GM20000 (cell line): ENCODE results near the gene PDK2.

Experiments used
- DNase-seq: peaks from one replicate; pipeline ENCODE4 v3.0.0; 2012; ENCODE audit warnings: low spot score
- TF ChIP-seq, protein P1 (sequence below): IDR thresholded peaks from 2 replicates; pipeline ENCODE4 v1.5.1; 2012; ENCODE audit warnings: mild to moderate bottlenecking, control low read depth; ENCODE audit errors: extremely low read depth, missing control alignments

The PDK2 gene

DNA sequence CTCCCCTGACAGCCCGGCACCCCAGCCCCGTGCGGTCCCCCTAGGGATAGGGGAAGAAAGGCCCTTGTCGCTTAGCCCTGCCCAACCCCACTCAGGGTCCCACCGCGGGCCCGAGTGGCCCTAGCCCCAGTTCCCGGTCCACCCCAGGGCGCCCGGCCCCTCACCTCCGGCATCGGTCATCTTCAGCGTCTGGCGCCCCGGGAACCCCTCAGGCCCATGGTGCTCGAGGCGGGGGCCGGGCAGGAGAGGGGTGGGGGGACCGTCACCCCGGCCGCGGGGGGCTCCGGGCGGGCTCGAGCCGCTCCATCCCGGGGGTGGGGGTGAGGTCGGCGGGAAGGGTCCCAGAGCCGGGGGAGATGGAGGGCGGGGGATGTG is 34.2 kb downstream of the PDK2 start:
- TF ChIP-seq, protein P1, sequence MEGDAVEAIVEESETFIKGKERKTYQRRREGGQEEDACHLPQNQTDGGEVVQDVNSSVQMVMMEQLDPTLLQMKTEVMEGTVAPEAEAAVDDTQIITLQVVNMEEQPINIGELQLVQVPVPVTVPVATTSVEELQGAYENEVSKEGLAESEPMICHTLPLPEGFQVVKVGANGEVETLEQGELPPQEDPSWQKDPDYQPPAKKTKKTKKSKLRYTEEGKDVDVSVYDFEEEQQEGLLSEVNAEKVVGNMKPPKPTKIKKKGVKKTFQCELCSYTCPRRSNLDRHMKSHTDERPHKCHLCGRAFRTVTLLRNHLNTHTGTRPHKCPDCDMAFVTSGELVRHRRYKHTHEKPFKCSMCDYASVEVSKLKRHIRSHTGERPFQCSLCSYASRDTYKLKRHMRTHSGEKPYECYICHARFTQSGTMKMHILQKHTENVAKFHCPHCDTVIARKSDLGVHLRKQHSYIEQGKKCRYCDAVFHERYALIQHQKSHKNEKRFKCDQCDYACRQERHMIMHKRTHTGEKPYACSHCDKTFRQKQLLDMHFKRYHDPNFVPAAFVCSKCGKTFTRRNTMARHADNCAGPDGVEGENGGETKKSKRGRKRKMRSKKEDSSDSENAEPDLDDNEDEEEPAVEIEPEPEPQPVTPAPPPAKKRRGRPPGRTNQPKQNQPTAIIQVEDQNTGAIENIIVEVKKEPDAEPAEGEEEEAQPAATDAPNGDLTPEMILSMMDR: no peak
- DNase-seq: no peak

DNA sequence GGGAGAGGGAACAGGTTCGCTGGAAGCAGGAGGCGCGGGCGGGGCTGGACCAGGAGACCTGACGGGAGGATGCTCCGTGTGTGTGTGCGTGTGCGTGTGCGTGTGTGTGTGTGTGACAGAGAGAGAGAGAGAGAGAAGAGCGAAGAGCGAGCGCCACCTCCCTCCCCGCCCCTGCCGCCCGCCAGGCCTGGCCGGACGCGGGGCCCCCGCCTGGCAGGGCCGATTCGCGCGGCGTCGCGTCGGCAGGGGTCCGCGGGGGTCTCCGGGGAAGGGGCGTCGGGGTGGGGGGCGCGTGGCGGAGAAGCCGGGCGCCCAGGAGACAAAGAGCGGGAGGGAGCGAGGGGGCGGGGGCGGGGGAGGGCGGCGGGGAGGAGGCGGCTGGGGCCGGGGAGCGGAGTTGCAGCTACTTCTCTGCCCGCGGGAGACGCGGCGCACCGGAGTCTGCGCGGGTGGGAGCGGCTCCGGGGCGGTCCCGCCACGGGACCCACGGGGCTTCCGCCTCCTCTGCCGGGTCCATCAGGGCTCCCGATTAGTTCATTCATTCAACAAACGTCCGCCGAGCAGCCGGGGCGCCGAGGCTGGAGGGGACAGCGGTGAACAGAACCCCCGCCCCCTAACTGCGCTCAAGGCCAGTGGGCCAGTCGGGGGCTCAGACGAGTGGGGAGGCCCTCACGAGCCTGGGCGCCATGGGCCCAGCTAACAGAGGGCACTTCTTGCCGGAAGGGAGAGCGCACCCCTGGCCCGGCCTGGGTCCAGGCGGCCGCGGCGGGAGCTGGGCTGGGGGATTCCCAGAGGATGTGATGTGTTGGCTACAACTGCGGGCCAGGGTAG is 34.8 kb downstream of the PDK2 start, which contains the start of gene SAMD14:
TSS of gene SAMD14 (minus strand) at position 433 of the 831 bp plus-strand sequence. CDS start 5,201 bp downstream, outside the sequence.
- TF ChIP-seq, protein P1: no peak
- peak; percentile 89 for DNase-seq

DNA sequence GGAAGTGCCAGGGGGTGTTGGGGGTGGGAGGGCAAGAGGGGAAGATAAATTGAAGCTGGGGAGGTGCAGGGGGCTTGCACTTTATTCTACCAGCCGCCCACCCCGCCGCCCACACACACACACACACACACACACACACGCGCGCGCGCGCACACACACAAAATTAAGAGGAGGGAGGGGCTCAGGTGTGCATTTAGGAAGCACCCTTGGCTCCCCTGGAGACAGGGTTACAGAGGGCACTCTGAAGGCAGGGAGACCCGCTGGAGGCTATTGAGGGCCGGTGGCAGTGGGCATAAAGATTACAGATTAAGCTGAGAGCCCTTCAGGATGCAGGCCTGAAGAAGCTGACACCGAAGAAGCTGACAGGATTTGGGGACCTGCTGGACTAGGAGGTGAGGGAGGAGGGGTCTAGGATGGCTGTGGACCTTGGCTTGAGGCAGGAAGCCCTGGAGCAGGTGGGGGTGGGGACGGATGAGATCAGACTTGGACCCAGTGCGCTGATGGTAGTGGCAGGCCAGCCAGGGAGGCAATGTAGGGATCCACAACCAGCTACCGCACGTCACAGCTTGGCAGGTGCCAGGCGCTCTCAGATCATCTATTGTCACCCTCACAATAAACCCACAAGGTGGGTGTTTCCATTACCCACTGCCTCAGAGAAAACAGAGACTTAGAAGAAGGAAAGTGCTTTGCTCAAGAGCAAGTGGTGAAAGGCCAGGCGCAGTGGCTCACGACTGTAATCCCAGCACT is 35.6 kb downstream of the PDK2 start:
- TF ChIP-seq, protein P1: no peak
- DNase-seq: peak; percentile 53

DNA sequence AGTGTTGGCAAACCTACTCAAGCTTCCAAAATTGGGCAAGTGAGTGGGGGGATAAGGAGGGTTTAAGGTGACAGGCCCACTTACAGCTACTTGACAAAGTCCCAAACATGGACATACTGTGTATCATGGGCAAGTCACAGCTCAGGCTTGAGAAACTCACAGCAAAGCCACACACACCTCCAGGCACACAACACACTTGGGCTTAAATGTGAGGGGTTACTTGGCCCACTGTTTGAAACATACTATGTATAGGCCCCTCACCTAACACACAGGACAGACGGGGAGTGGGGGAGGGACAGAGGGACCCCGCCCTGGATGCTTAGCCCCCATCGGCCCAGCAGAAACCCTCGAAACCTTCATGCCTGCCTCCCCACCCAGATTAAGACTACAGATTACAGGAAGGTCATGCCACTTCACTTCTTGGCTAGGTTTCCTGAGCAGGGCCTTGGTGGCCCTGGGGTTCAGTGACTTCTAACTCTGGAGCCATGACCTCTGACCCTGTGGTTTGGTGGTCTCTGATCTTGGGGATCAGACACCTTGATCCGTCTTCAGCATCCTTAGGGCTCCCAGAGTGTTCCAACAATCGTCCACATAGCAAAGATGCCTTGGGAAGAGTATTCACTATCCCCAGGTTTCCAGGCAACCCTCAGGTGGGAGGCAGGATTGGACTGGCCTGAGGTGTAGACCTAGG is 37.1 kb downstream of the PDK2 start:
- peak; percentile 49 for DNase-seq
- TF ChIP-seq, protein P1: no peak

DNA sequence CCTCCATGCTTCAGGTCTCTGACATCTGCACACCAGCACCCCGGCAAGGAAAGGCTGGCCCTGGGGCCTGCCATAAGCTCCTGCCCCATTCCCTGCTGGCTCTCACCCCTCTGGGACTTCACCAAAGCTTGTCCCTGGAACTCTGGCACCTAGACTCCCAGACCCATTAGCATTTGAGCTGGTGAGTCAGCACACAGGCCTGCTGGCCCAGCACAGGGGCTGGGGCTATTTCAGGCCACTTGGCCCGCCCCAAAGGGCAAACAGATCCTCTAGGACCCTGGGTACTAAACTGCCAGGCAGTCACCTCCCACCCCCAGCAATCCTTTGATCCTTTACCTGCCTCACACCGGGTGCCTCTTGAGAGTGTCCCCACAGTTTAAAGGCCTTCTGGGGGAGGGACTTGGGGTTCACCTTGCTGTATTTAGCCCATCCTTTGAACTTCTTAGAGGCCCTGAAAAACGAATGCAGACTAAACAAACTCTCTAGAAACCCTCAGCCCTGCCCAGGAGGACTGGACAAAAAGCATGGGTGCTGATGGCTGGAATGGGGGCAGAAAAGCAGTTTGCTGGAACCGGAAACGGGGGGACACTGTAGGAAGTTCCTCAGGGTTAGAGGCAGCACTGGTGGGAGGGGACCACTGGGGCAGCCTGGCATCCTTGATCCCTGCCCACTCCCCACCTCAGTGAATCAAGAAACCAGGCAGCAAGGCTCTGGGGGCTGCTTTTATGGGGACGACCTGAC is 38.0 kb downstream of the PDK2 start:
- no peak for DNase-seq
- TF ChIP-seq, protein P1: no peak

DNA sequence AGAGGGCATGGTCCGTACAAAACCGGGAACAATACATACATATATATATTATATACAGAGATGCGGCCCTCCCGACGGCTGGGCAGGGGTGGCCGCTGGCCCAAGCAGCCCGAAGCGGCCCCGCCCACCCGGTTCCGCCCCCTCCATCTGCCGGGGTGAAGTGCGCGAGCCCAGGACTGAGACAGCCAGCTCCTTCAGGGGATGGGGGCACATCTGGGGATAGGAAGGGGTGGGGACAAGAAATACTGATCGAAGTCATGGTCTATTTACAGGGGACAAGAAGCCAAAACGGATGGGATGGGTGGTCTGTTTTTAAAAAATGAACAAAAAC is 38.6 kb downstream of the PDK2 start:
- TF ChIP-seq, protein P1: no peak
- DNase-seq: no peak
